ENCODE results near the gene UNC13B. TPM values are rescaled to one million over a fixed set of nuclear protein-coding genes. Genes with fewer than 3 reads are reported as not detected.

Gene UNC13B
- total and polyA plus RNA-seq, 2 experiments from 2014 or later: 16.3 to 43.7 TPM

DNA sequence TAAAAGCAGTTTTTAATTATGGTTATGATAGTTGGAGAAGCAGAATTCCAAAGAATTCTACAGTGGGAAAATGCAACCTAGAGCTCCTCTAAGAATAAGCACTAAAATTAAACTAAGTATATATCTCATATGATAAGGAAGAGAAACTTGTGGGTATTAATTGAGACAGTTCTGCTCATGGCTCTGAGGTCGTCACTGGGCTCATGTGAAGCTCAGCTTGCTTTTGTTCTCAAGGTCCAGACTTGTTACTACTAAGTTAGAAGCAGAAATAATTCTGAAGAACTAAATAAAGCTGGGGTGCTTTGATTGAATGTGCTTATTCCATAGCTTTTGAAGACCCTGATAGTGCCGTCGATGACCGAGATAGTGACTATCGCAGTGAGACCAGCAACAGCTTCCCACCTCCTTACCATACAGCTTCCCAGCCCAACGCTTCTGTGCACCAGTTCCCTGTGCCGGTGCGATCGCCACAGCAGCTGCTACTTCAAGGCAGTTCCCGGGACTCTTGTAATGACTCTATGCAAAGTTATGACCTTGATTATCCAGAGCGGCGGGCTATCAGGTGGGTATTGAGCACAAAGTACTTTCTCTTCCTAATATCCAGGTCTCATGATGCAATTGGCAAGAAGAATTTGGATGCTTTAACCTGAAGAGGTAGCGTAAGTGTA is 133.7 kb downstream of the UNC13B start:
- peaks cover 2% of the 10 kb centered on the region for H3K4me1 ChIP-seq (ENCODE audit: low read depth)
- DNase-seq (ENCODE audit: low read depth in 1 of 2, low spot score in 1 of 2): no peak
- H3K27ac ChIP-seq: no peak overlapping the region
- H3K4me3 ChIP-seq: no peak overlapping the region
- no peaks in the 10 kb centered on the region for H3K36me3 ChIP-seq
- H3K27me3 ChIP-seq: no peaks in the 10 kb centered on the region
- no peak for TF ChIP-seq CTCF (IDR thresholded peaks at IDR 0.05; ENCODE audit: low read depth, low read length)
- H3K9me3 ChIP-seq (ENCODE audit: low read depth): no peaks in the 10 kb centered on the region

DNA sequence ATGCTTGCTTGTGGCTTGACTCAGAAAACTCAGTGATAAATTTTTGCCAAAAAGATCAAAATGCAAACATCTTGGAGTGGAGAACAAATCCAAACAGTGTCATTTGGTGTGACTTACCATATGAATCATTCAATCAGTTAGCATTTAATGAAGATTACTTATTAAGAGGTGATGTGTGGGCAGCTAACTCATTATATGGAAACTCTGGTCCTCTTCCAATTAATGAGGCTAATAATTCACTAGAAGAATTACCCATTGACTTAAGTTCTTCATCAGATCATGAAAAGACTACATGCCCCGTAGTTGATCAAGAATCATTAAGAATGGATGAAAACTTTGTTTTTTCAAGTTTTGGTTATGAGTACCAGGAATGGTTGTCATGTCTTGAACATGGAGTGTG is 141.8 kb downstream of the UNC13B start:
- peaks cover 7% of the 10 kb centered on the region for H3K4me1 ChIP-seq (ENCODE audit: low read depth)
- no peaks in the 10 kb centered on the region for H3K27me3 ChIP-seq
- no peak overlapping the region for H3K4me3 ChIP-seq
- no peaks in the 10 kb centered on the region for H3K36me3 ChIP-seq
- no peak overlapping the region for H3K27ac ChIP-seq
- no peak for DNase-seq (ENCODE audit: low read depth in 1 of 2, low spot score in 1 of 2)
- no peak for TF ChIP-seq CTCF (IDR thresholded peaks at IDR 0.05; ENCODE audit: low read depth, low read length)
- H3K9me3 ChIP-seq (ENCODE audit: low read depth): no peaks in the 10 kb centered on the region

DNA sequence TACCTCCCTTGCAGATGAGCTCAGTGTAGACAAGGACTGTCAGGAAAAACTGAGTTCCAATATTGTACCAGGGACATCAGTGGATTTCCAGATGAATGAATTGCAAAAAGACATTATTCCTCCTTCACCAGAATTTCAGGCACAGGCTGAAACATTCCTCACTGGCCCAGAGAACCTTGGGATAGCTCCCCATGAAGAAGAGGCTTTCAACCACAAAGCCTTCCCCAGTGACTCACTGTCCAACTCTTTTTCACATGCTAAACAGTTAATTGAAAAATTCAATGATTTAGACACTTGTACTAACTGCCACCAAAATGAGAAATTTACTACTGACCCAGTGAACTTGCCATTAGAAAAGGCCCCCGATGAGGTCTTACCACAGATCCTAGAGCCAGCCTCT is 144.5 kb downstream of the UNC13B start:
- TF ChIP-seq CTCF (IDR thresholded peaks at IDR 0.05; ENCODE audit: low read depth, low read length): no peak
- no peaks in the 10 kb centered on the region for H3K27me3 ChIP-seq

GRCh38 chr9:35308316-35308715 is 146.5 kb downstream of the UNC13B start:
- Histone ChIP-seq H3K36me3 (no peaks in the 10 kb centered on the region), H3K4me3 (no peak overlapping the region), H3K4me1 (ENCODE audit: low read depth) (peaks cover 11% of the 10 kb centered on the region), H3K9me3 (ENCODE audit: low read depth) (no peaks in the 10 kb centered on the region), H3K27me3 (no peaks in the 10 kb centered on the region), H3K27ac (no peak overlapping the region)
- DNase-seq (ENCODE audit: low read depth in 1 of 2, low spot score in 1 of 2): no peak
- no peak for TF ChIP-seq CTCF (IDR thresholded peaks at IDR 0.05; ENCODE audit: low read depth, low read length)

More for the DNA sequence above, 144.5 kb downstream of the UNC13B start:
- H3K27ac ChIP-seq: no peak overlapping the region
- no peak for DNase-seq (ENCODE audit: low read depth in 1 of 2, low spot score in 1 of 2)
- no peak overlapping the region for H3K4me3 ChIP-seq
- H3K4me1 ChIP-seq (ENCODE audit: low read depth): peaks cover 7% of the 10 kb centered on the region
- H3K9me3 ChIP-seq (ENCODE audit: low read depth): no peaks in the 10 kb centered on the region
- no peaks in the 10 kb centered on the region for H3K36me3 ChIP-seq

- Histone ChIP-seq H3K27ac (no peak overlapping the region), H3K4me3 (no peak overlapping the region), H3K9me3 (ENCODE audit: low read depth) (no peaks in the 10 kb centered on the region), H3K27me3 (no peaks in the 10 kb centered on the region), H3K4me1 (ENCODE audit: low read depth) (peaks cover 4% of the 10 kb centered on the region), H3K36me3 (no peaks in the 10 kb centered on the region)
- no peak for TF ChIP-seq CTCF (IDR thresholded peaks at IDR 0.05; ENCODE audit: low read depth, low read length)
- DNase-seq (ENCODE audit: low read depth in 1 of 2, low spot score in 1 of 2): peak in 1 of 2 donors; percentile 2
These were observed 150.3 kb downstream of the UNC13B start for GRCh38 chr9:35311891-35312639.

All from cardiac muscle cell (in vitro differentiated cells and primary cell).